Measurements from ENCODE around the gene POGK.

POGK gene

GRCh38 chr1:166859597-166859996 lies 20.3 kb downstream of the POGK start:
- TF ChIP-seq EGR1 (IDR thresholded peaks at IDR 0.05) (no peak), MAX (IDR thresholded peaks at IDR 0.05) (no peak), FOXM1 (IDR thresholded peaks at IDR 0.05; ENCODE audit: borderline replicate concordance, low read depth) (no peak), REST (IDR thresholded peaks at IDR 0.05; ENCODE audit: low read depth) (no peak), YY1 (IDR thresholded peaks at IDR 0.05; ENCODE audit: low read depth) (no peak), TCF12 (IDR thresholded peaks at IDR 0.05; ENCODE audit: low read depth) (no peak), NFIC (IDR thresholded peaks at IDR 0.05) (no peak)

- TF ChIP-seq TAF1 (IDR thresholded peaks at IDR 0.05; ENCODE audit: low read depth), result no peak
- TF ChIP-seq CEBPB (IDR thresholded peaks at IDR 0.05), result no peak
- no peak for TF ChIP-seq YY1 (IDR thresholded peaks at IDR 0.05; ENCODE audit: low read depth)
- TF ChIP-seq ZBTB7A (IDR thresholded peaks at IDR 0.05; ENCODE audit: low read depth), result no peak
- no peak for TF ChIP-seq EGR1 (IDR thresholded peaks at IDR 0.05)
- no peak for TF ChIP-seq TEAD4 (IDR thresholded peaks at IDR 0.05)
- no peak for TF ChIP-seq USF1 (IDR thresholded peaks at IDR 0.05)
- no peak for TF ChIP-seq NFIC (IDR thresholded peaks at IDR 0.05)
- TF ChIP-seq FOXM1 (IDR thresholded peaks at IDR 0.05; ENCODE audit: borderline replicate concordance, low read depth), result no peak
- TF ChIP-seq CREB1 (IDR thresholded peaks at IDR 0.05; ENCODE audit: low read depth), result no peak
- TF ChIP-seq EP300 (IDR thresholded peaks at IDR 0.05; ENCODE audit: borderline replicate concordance), result no peak
- no peak for TF ChIP-seq MAX (IDR thresholded peaks at IDR 0.05)
- no peak for TF ChIP-seq RAD21 (IDR thresholded peaks at IDR 0.05; ENCODE audit: low read depth)
- no peak for TF ChIP-seq REST (IDR thresholded peaks at IDR 0.05; ENCODE audit: low read depth)
- TF ChIP-seq TCF12 (IDR thresholded peaks at IDR 0.05; ENCODE audit: low read depth), result no peak
Measured at GRCh38 chr1:166865926-166866325, 26.7 kb downstream of the POGK start.

- TF ChIP-seq TCF12 (IDR thresholded peaks at IDR 0.05; ENCODE audit: low read depth) (no peak), NFIC (IDR thresholded peaks at IDR 0.05) (no peak), FOXM1 (IDR thresholded peaks at IDR 0.05; ENCODE audit: borderline replicate concordance, low read depth) (no peak), REST (IDR thresholded peaks at IDR 0.05; ENCODE audit: low read depth) (no peak), MAX (IDR thresholded peaks at IDR 0.05) (no peak), YY1 (IDR thresholded peaks at IDR 0.05; ENCODE audit: low read depth) (no peak), TAF1 (IDR thresholded peaks at IDR 0.05; ENCODE audit: low read depth) (no peak), CEBPB (IDR thresholded peaks at IDR 0.05) (no peak), EP300 (IDR thresholded peaks at IDR 0.05; ENCODE audit: borderline replicate concordance) (no peak), USF1 (IDR thresholded peaks at IDR 0.05) (no peak), TEAD4 (IDR thresholded peaks at IDR 0.05) (no peak)
Measured at GRCh38 chr1:166868639-166869038, 29.4 kb downstream of the POGK start.

- no peak for TF ChIP-seq USF1 (IDR thresholded peaks at IDR 0.05)
- no peak for TF ChIP-seq TAF1 (IDR thresholded peaks at IDR 0.05; ENCODE audit: low read depth)
- no peak for TF ChIP-seq NFIC (IDR thresholded peaks at IDR 0.05)
- no peak for TF ChIP-seq REST (IDR thresholded peaks at IDR 0.05; ENCODE audit: low read depth)
- TF ChIP-seq MAX (IDR thresholded peaks at IDR 0.05), result no peak
- no peak for TF ChIP-seq TEAD4 (IDR thresholded peaks at IDR 0.05)
- no peak for TF ChIP-seq EGR1 (IDR thresholded peaks at IDR 0.05)
- TF ChIP-seq EP300 (IDR thresholded peaks at IDR 0.05; ENCODE audit: borderline replicate concordance), result no peak
- no peak for TF ChIP-seq YY1 (IDR thresholded peaks at IDR 0.05; ENCODE audit: low read depth)
Measured at GRCh38 chr1:166869318-166870099, 30.2 kb downstream of the POGK start.
